Left lung (tissue), 10 donors: ENCODE measurements around the gene DEPP1. TPM values are rescaled to one million over a fixed set of nuclear protein-coding genes. Genes with fewer than 3 reads are reported as not detected.

Source experiments
- ATAC-seq: fragments of 200-7000 bp; cut with Tn5 transposase; one replicate; pipeline ENCODE4 v1.9.1; 2020; ENCODE audit warnings: moderate library complexity
- DNase-seq, 4 donors: peaks; one replicate each; pipeline ENCODE4 v3.0.0-alpha.2; 2013 to 2020
- H3K27ac ChIP-seq, 2 donors: fragments of 200-600 bp; sonication (generic) in 1 of 2; one replicate each; pipeline versions ENCODE4 v1.5.0 to v1.8.0; 2020 to 2021
- H3K27me3 ChIP-seq, 2 donors: fragments of 200-600 bp; sonication (generic) in 1 of 2; one replicate each; pipeline versions ENCODE4 v1.5.0 to v1.8.0; 2020 to 2021
- H3K36me3 ChIP-seq, 2 donors: fragments of 200-600 bp; sonication (generic) in 1 of 2; one replicate each; pipeline versions ENCODE4 v1.5.0 to v1.8.0; 2020 to 2021
- H3K4me1 ChIP-seq, 2 donors: fragments of 200-600 bp; one replicate each; pipeline ENCODE4 v1.8.0; 2021
- H3K4me3 ChIP-seq, 2 donors: fragments of 200-600 bp; sonication (generic) in 1 of 2; one replicate each; pipeline versions ENCODE4 v1.5.0 to v1.8.0; 2020 to 2021; ENCODE audit warnings: mild to moderate bottlenecking in 1 of 2
- H3K9me3 ChIP-seq, 2 donors: fragments of 200-600 bp; sonication (generic) in 1 of 2; one replicate each; pipeline versions ENCODE4 v1.5.0 to v1.8.0; 2020 to 2021
- intact Hi-C, 2 donors: fragments of 100-400 bp; cut with DNase I; formaldehyde crosslinking; loops; one replicate each; pipeline versions ENCODE4 v1.11.2 to v1.14.2; 2022
- polyA plus RNA-seq, 6 donors: library from polyadenylated mRNA; unstranded; fragments of 120-200 nt; gene quantifications; one replicate each; pipeline ENCODE4 v1.2.1, GENCODE V29; 2013; ENCODE audit not compliant: insufficient read length in 6 of 6
- total RNA-seq, 2 donors: library from RNA; stranded (reverse); fragmentation: NEBNext Ultra II Directional; extraction: Animal tissue kit (Norgen Biotek cat#: 25700); gene quantifications; one replicate each; pipeline ENCODE4 v1.2.1, GENCODE V29; 2021
- TF ChIP-seq, protein P1 (sequence below), 2 donors: fragments of 200-600 bp; sonication (generic) in 1 of 2; IDR thresholded peaks; one replicate each; pipeline versions ENCODE4 v1.5.0 to v1.8.0; 2021; ENCODE audit warnings: antibody characterized with exemption in 2 of 2
- donor health status: DM: no; HTN: yes; CAD: no.
- donor health status: DM: no; HTN: no; CAD: no.

Gene DEPP1
- total and polyA plus RNA-seq, 8 donors, result 18.5 to 59.8 (median 28.3) TPM

DNA sequence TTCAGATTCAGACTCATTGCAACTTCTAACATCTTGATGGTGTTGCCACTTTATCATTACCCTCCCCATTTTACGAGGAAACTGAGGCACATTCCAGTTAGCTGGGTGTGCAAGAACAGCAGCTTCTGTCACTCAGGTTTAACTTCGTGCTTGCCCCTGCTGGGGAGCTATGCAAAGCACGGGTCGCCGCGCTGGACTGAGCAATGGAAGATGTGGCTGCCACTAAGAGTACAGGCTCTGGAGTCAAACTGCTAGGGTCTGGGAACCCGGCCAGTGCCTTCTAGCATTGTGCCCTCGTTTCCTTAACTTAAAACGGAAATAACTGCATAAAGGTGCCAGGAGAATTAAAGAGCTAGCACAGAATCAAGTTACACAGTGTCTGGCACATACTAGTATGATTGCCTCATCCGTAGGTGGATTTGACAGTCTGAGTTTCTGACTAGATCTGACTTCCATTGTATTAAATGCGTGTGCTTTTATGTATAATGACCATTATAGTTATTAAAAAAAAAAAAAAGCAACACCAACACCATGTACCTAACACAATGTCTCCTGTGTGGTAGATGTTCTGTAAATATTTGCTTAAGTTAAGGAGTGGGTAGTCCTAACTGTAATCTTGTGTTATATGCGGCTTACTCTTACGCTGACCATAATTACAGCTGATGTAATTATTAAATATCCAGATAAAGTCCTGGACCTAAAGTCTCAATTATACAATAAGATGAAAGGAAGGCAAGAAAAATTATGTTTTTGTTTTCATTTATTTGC is 23.0 kb upstream of the DEPP1 start:
- Histone ChIP-seq H3K27me3 (no peaks in the 10 kb centered on the region), H3K9me3 (no peaks in the 10 kb centered on the region), H3K27ac (peak overlapping the region; percentile 94 to 98), H3K4me3 (peak overlapping the region; percentile 60), H3K36me3 (peaks cover 0 to 13% of the 10 kb centered on the region in 2 donors), H3K4me1 (peaks cover 11 to 56% of the 10 kb centered on the region in 2 donors)
- TF ChIP-seq, protein P1, sequence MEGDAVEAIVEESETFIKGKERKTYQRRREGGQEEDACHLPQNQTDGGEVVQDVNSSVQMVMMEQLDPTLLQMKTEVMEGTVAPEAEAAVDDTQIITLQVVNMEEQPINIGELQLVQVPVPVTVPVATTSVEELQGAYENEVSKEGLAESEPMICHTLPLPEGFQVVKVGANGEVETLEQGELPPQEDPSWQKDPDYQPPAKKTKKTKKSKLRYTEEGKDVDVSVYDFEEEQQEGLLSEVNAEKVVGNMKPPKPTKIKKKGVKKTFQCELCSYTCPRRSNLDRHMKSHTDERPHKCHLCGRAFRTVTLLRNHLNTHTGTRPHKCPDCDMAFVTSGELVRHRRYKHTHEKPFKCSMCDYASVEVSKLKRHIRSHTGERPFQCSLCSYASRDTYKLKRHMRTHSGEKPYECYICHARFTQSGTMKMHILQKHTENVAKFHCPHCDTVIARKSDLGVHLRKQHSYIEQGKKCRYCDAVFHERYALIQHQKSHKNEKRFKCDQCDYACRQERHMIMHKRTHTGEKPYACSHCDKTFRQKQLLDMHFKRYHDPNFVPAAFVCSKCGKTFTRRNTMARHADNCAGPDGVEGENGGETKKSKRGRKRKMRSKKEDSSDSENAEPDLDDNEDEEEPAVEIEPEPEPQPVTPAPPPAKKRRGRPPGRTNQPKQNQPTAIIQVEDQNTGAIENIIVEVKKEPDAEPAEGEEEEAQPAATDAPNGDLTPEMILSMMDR (IDR thresholded peaks at IDR 0.05), result peak in 1 of 2 donors; percentile 11
- peak; percentile 37 to 87 (median 72) for DNase-seq
- ATAC-seq, result peak; percentile 69
- intact Hi-C loops, result no loop called here

DNA sequence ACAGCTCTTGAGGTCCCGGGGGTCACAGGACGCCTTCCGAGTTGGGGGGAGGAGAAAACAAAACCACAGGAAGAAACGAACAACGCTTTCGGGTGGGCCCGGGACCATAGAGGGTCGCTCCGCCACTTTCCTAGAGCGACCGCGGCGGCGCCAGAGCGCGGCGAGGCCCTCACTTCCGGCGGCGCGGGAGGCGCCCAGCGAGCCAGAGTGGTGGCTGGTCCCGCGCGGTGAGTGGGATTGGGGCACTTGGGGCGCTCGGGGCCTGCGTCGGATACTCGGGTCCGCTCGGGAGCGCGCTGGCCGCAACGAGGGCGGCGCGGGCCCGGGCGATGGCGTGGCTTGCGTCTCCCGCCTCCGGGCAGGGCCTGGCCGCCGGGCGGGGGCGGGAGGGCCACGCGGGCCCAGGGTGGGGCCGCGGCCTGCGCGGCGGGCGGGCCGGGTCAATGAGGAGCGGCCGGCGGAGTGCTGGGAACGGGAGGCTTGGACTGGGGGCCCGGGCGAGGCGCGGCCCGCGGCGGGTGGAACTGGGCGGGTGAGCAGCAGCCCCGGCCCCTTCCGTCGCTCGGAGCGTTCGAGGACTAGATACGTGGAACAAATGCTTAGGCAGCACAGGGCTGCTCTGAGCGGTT is 22.3 kb upstream of the DEPP1 start, which contains the start of gene ZNF22:
Gene ZNF22 (plus strand): TSS at position 172 of the 629 bp plus-strand sequence. CDS start 2,446 bp downstream, outside the sequence.
- Histone ChIP-seq H3K4me1 (peaks cover 13 to 56% of the 10 kb centered on the region in 2 donors), H3K27ac (peak within 1 kb of the TSS; percentile 94 to 98), H3K4me3 (peak within 1 kb of the TSS; percentile 60), H3K27me3 (no peaks in the 10 kb centered on the region), H3K9me3 (no peaks in the 10 kb centered on the region), H3K36me3 (peaks cover 0 to 13% of the 10 kb centered on the region in 2 donors)
- intact Hi-C loops, result no loop called here
- ATAC-seq (peak; percentile 87), DNase-seq (peak; percentile 75 to 94 (median 84))
- TF ChIP-seq, protein P1 (IDR thresholded peaks at IDR 0.05), result no peak

DNA sequence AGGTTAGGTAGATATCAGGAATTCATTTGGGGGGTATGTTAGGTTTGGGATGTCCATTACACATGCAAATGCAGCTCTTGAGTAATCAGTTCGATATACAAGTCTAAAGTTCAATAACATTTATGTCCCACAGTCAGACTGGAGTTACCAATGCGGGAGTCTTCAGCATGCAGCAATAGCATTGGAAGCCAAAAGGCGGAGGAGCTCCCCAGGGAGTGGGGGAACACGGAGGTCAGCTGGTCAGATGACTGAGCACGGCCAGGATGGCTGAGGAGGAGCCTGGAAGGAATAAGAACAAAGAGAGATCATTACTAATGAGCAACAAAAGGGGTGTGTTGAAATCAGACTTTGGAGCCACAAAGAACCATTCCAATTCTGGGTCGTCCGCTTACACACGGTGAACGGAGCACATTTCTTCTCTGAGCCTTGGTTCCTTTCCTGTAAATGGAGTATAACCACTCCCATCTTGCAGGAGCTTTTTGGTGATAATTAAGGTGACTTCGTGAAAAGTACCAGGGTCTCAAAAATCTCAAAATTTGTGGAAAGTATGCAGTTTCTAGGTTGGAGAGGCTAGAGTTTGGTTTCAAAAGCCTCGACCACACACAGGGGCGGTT is 21.6 kb upstream of the DEPP1 start:
- ATAC-seq (peak; percentile 20), DNase-seq (peak in 2 of 4 donors; percentile 52 to 69)
- Histone ChIP-seq H3K4me3 (peak overlapping the region; percentile 60), H3K27me3 (no peaks in the 10 kb centered on the region), H3K27ac (peak overlapping the region; percentile 94 to 98), H3K9me3 (no peaks in the 10 kb centered on the region), H3K4me1 (peaks cover 13 to 56% of the 10 kb centered on the region in 2 donors), H3K36me3 (peaks cover 0 to 13% of the 10 kb centered on the region in 2 donors)
- intact Hi-C loops, result no loop called here
- TF ChIP-seq, protein P1 (IDR thresholded peaks at IDR 0.05), result no peak

DNA sequence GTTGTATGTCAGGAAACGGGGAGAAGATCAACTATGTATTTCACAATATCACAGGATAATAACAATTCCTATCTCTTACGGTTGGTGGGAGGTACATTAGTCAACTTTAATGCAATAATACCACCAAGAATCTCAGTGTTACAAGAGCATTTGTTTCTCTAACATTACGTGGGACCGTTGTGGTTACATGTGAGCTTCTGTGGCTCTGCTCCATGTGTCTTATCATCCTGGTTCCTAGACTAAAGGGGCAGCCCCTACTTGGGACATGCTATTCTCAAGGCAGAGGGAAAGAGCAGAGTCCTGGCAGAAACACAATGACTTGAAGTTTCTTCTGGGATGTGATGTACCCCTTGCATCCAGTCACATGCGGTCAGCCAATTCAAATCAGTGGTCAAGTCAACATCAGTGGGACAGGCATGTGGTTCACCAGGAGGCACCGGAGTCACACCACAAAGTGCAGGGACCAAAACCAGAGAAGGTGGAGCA is 19.6 kb upstream of the DEPP1 start:
- TF ChIP-seq, protein P1 (IDR thresholded peaks at IDR 0.05), result no peak
- no peak for DNase-seq
- Histone ChIP-seq H3K4me3 (no peak overlapping the region), H3K9me3 (no peaks in the 10 kb centered on the region), H3K27ac (no peak overlapping the region), H3K27me3 (no peaks in the 10 kb centered on the region), H3K36me3 (peaks cover 0 to 10% of the 10 kb centered on the region in 2 donors), H3K4me1 (peaks cover 13 to 75% of the 10 kb centered on the region in 2 donors)
- ATAC-seq, result no peak
- intact Hi-C loops, result no loop called here
